Measurements from ENCODE around the gene TNIP3.

Gene TNIP3

GRCh38 chr4:121140716-121141460 lies 23.2 kb downstream of the TNIP3 start:
- no peak for DNase-seq (ENCODE audit: low read depth in 2 of 3, low spot score in 2 of 3)

GRCh38 chr4:121139533-121140222 lies 24.4 kb downstream of the TNIP3 start:
- no peak for DNase-seq (ENCODE audit: low read depth in 2 of 3, low spot score in 2 of 3)

GRCh38 chr4:121138039-121138825 lies 25.9 kb downstream of the TNIP3 start:
- no peak for DNase-seq (ENCODE audit: low read depth in 2 of 3, low spot score in 2 of 3)

GRCh38 chr4:121130326-121130660 lies 33.8 kb downstream of the TNIP3 start:
- no peak for DNase-seq (ENCODE audit: low read depth in 2 of 3, low spot score in 2 of 3)

- DNase-seq (ENCODE audit: low read depth in 2 of 3, low spot score in 2 of 3): no peak
Observed at GRCh38 chr4:121129606-121130325, 34.4 kb downstream of the TNIP3 start.

- DNase-seq (ENCODE audit: low read depth in 2 of 3, low spot score in 2 of 3): no peak
Observed at GRCh38 chr4:121127100-121127499, 37.0 kb downstream of the TNIP3 start.

GRCh38 chr4:121126449-121127006 lies 37.6 kb downstream of the TNIP3 start:
- no peak for DNase-seq (ENCODE audit: low read depth in 2 of 3, low spot score in 2 of 3)

- DNase-seq (ENCODE audit: low read depth in 2 of 3, low spot score in 2 of 3): no peak
Observed at GRCh38 chr4:121125498-121125885, 38.6 kb downstream of the TNIP3 start.

- DNase-seq (ENCODE audit: low read depth in 2 of 3, low spot score in 2 of 3): no peak
Observed at GRCh38 chr4:121122661-121123060, 41.5 kb downstream of the TNIP3 start.

- DNase-seq (ENCODE audit: low read depth in 2 of 3, low spot score in 2 of 3): no peak
Observed at GRCh38 chr4:121119715-121120114, 44.4 kb downstream of the TNIP3 start.

GRCh38 chr4:121118344-121118743 lies 45.8 kb downstream of the TNIP3 start:
- no peak for DNase-seq (ENCODE audit: low read depth in 2 of 3, low spot score in 2 of 3)

- no peak for DNase-seq (ENCODE audit: low read depth in 2 of 3, low spot score in 2 of 3)
Observed at GRCh38 chr4:121114756-121115155, 49.4 kb downstream of the TNIP3 start.

- no peak for DNase-seq (ENCODE audit: low read depth in 2 of 3, low spot score in 2 of 3)
Observed at GRCh38 chr4:121112530-121112929, 51.6 kb downstream of the TNIP3 start.

GRCh38 chr4:121108557-121108956 lies 55.6 kb downstream of the TNIP3 start:
- no peak for DNase-seq (ENCODE audit: low read depth in 2 of 3, low spot score in 2 of 3)

GRCh38 chr4:121107507-121107906 lies 56.6 kb downstream of the TNIP3 start:
- no peak for DNase-seq (ENCODE audit: low read depth in 2 of 3, low spot score in 2 of 3)

GRCh38 chr4:121100093-121100775 lies 63.9 kb downstream of the TNIP3 start:
- no peak for DNase-seq (ENCODE audit: low read depth in 2 of 3, low spot score in 2 of 3)

GRCh38 chr4:121098266-121098665 lies 65.9 kb downstream of the TNIP3 start:
- DNase-seq (ENCODE audit: low read depth in 2 of 3, low spot score in 2 of 3): no peak

- DNase-seq (ENCODE audit: low read depth in 2 of 3, low spot score in 2 of 3): no peak
Observed at GRCh38 chr4:121096629-121097028, 67.5 kb downstream of the TNIP3 start.

GRCh38 chr4:121096191-121096590 lies 67.9 kb downstream of the TNIP3 start:
- DNase-seq (ENCODE audit: low read depth in 2 of 3, low spot score in 2 of 3): no peak

- DNase-seq (ENCODE audit: low read depth in 2 of 3, low spot score in 2 of 3): no peak
Observed at GRCh38 chr4:121094297-121094966, 69.7 kb downstream of the TNIP3 start.

Measured in activated CD8-positive, alpha-beta memory T cell treated with anti-CD3 and anti-CD28 coated beads for 48 hours (primary cell).